KMS-11 (cell line): ENCODE results near the gene RASD2.

Experiments
- H2AFZ ChIP-seq: fragments of 200-600 bp; sonication (generic); 2 replicates; pipeline ENCODE4 v1.6.1; 2016; ENCODE audit warnings: antibody characterized with exemption, mixed run types, low read depth
- H3K27ac ChIP-seq: fragments of 200-600 bp; sonication (generic); 2 replicates; pipeline ENCODE4 v1.6.1; 2016; ENCODE audit warnings: mild to moderate bottlenecking, mixed run types
- H3K27me3 ChIP-seq: fragments of 200-600 bp; sonication (generic); 2 replicates; pipeline ENCODE4 v1.6.1; 2017; ENCODE audit warnings: mild to moderate bottlenecking, low read depth, mixed run types, moderate library complexity; ENCODE audit not compliant: insufficient read depth
- H3K36me3 ChIP-seq: fragments of 200-600 bp; sonication (generic); 2 replicates; pipeline ENCODE4 v1.6.1; 2017; ENCODE audit warnings: mild to moderate bottlenecking, mixed run types; ENCODE audit not compliant: insufficient read depth
- H3K4me1 ChIP-seq: fragments of 200-600 bp; sonication (generic); 2 replicates; pipeline ENCODE4 v1.6.1; 2016; ENCODE audit warnings: mild to moderate bottlenecking, low read depth, mixed run types; ENCODE audit not compliant: poor library complexity, severe bottlenecking
- H3K4me2 ChIP-seq: fragments of 200-600 bp; sonication (generic); 2 replicates; pipeline ENCODE4 v1.7.0; 2016; ENCODE audit warnings: mild to moderate bottlenecking, mixed run types
- H3K4me3 ChIP-seq: fragments of 200-600 bp; sonication (generic); IDR thresholded peaks from 2 replicates; pipeline ENCODE4 v1.6.1; 2017; ENCODE audit warnings: low read depth, low read length, mixed read lengths; ENCODE audit not compliant: insufficient read depth
- H3K79me2 ChIP-seq: fragments of 200-600 bp; sonication (generic); 2 replicates; pipeline ENCODE4 v1.6.1; 2016; ENCODE audit warnings: low read depth, mixed run types; ENCODE audit not compliant: insufficient read depth
- H3K9ac ChIP-seq: fragments of 200-600 bp; sonication (generic); 2 replicates; pipeline ENCODE4 v1.6.1; 2016; ENCODE audit warnings: mild to moderate bottlenecking, mixed run types
- H4K20me1 ChIP-seq: fragments of 200-600 bp; sonication (generic); 2 replicates; pipeline ENCODE4 v1.6.1; 2016; ENCODE audit warnings: mild to moderate bottlenecking, mixed run types; ENCODE audit not compliant: insufficient read depth
- TF ChIP-seq, protein P1 (sequence below): fragments of 200-600 bp; sonication (generic); conservative IDR thresholded peaks from 2 replicates; pipeline ENCODE4 v1.6.1; 2017; ENCODE audit warnings: low read depth, mild to moderate bottlenecking, antibody characterized with exemption, low read length, moderate library complexity, mixed read lengths

Gene RASD2

GRCh38 chr22:35522225-35523149 lies 18.1 kb upstream of the RASD2 start:
- Histone ChIP-seq H3K9ac (no peak overlapping the region), H3K4me3 (no peak overlapping the region)

DNA sequence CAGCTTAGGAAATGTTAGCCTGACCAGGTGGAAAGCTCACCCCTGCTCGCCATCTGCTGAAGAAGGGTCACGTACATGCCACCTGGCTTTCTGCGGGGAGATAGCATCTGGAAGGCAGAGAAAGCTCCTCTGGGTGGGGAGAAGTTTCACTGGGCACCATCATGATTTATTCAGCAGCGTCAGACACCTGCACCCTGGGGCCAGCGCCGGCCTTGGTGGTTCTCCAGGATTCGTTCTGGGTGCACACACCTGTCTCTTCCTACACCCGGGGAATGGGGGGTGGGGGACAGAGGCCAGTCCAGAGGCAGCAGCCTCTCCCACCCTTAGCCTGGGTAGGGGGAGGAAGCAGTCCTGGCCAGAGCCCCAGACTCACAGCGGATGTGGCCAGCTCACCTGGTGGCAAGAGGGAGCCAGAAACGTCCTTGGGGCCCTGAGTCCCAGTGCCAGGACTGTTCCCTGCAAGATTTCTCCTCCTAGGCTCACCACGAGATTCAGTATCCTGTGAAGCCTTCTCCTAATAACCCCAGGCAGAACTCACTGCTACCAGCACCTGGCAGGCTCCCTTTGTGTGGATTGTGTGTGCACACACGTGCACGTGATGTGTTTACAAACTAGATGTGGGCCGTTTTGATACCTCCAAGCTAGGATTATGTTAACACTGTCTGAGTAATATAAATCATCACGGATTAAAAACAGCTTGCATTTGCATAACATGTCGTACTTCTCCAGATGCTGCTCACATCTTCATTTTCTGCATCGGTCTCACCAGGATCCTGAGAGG lies 17.3 kb upstream of the RASD2 start:
- Histone ChIP-seq H3K27ac (no peak overlapping the region), H3K36me3 (no peaks in the 10 kb centered on the region), H3K4me1 (peaks cover 14% of the 10 kb centered on the region), H3K27me3 (peaks cover 15% of the 10 kb centered on the region; the same call in 1 of the 2 replicates), H2AFZ (no peak overlapping the region), H3K79me2 (no peaks in the 10 kb centered on the region), H3K4me3 (no peak overlapping the region), H4K20me1 (no peaks in the 10 kb centered on the region), H3K4me2 (peak overlapping the region; percentile 13; the same call in 1 of the 2 replicates), H3K9ac (no peak overlapping the region)
- TF ChIP-seq, protein P1, sequence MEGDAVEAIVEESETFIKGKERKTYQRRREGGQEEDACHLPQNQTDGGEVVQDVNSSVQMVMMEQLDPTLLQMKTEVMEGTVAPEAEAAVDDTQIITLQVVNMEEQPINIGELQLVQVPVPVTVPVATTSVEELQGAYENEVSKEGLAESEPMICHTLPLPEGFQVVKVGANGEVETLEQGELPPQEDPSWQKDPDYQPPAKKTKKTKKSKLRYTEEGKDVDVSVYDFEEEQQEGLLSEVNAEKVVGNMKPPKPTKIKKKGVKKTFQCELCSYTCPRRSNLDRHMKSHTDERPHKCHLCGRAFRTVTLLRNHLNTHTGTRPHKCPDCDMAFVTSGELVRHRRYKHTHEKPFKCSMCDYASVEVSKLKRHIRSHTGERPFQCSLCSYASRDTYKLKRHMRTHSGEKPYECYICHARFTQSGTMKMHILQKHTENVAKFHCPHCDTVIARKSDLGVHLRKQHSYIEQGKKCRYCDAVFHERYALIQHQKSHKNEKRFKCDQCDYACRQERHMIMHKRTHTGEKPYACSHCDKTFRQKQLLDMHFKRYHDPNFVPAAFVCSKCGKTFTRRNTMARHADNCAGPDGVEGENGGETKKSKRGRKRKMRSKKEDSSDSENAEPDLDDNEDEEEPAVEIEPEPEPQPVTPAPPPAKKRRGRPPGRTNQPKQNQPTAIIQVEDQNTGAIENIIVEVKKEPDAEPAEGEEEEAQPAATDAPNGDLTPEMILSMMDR, result no peak

More at GRCh38 chr22:35522225-35523149, 18.1 kb upstream of the RASD2 start:
- Histone ChIP-seq H2AFZ (no peak overlapping the region), H4K20me1 (no peaks in the 10 kb centered on the region), H3K27ac (no peak overlapping the region), H3K79me2 (no peaks in the 10 kb centered on the region), H3K4me2 (peak overlapping the region; percentile 13; the same call in 1 of the 2 replicates), H3K4me1 (peaks cover 14% of the 10 kb centered on the region), H3K27me3 (peaks cover 19% of the 10 kb centered on the region), H3K36me3 (no peaks in the 10 kb centered on the region)
- TF ChIP-seq, protein P1, result no peak

GRCh38 chr22:35524966-35525686 lies 15.5 kb upstream of the RASD2 start:
- TF ChIP-seq, protein P1, result no peak
- no peak overlapping the region for H3K4me3 ChIP-seq
- H3K27me3 ChIP-seq, result peaks cover 15% of the 10 kb centered on the region; the same call in 1 of the 2 replicates
- H3K4me1 ChIP-seq, result peaks cover 14% of the 10 kb centered on the region
- no peak overlapping the region for H3K9ac ChIP-seq
- no peak overlapping the region for H3K4me2 ChIP-seq
- H3K79me2 ChIP-seq, result no peaks in the 10 kb centered on the region
- H3K36me3 ChIP-seq, result no peaks in the 10 kb centered on the region
- H4K20me1 ChIP-seq, result no peaks in the 10 kb centered on the region
- H2AFZ ChIP-seq, result no peak overlapping the region
- H3K27ac ChIP-seq, result no peak overlapping the region

DNA sequence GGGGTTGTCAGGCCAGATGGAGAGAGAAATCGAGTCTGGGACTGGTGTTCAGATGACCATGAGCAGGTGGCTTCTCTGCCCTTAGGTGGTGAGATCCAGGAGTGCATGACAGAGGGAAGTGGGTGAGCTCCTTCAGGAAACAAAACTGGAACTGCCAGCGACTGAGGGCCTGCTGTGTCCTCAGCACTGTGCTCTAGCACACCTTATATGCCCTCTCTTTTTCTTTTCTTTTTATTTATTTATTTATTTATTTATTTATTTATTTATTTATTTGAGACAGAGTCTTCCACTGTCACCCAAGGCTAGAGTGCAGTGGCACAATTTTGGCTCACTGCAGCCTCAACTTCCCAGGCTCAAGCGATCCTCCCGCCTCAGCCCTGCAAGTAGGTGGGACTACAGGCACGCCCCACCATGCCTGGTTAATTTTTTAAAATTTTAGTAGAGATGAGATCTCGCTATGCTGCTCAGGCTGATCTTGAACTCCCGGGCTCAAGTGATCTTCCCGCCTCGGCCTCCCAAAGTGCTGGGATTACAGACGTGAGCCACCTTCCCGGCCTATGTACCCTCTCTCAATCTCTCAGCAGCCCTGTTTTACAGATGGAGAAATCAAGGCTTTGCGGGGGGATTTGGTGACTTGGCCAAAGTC lies 14.8 kb upstream of the RASD2 start:
- no peaks in the 10 kb centered on the region for H4K20me1 ChIP-seq
- H3K27ac ChIP-seq, result no peak overlapping the region
- H3K4me3 ChIP-seq, result no peak overlapping the region
- H3K9ac ChIP-seq, result no peak overlapping the region
- H3K27me3 ChIP-seq, result peaks cover 15% of the 10 kb centered on the region; the same call in 1 of the 2 replicates
- H3K4me1 ChIP-seq, result peaks cover 14% of the 10 kb centered on the region
- H2AFZ ChIP-seq, result no peak overlapping the region
- H3K36me3 ChIP-seq, result no peaks in the 10 kb centered on the region
- TF ChIP-seq, protein P1, result no peak
- no peaks in the 10 kb centered on the region for H3K79me2 ChIP-seq
- no peak overlapping the region for H3K4me2 ChIP-seq
